NB4 (cell line): ENCODE data around the gene PPP1R9B.

ENCODE experiments used
- DNase-seq: peaks from one replicate; pipeline ENCODE4 v3.0.0; 2010; ENCODE audit warnings: low read depth
- H3K4me3 ChIP-seq: one replicate; pipeline ENCODE4 v1.5.1; 2011; ENCODE audit warnings: mild to moderate bottlenecking, low read depth, low read length, moderate library complexity
- MYC ChIP-seq: IDR thresholded peaks from 2 replicates; pipeline ENCODE4 v1.6.1; 2011; ENCODE audit warnings: low read depth, low read length
- POLR2A ChIP-seq: IDR thresholded peaks from 2 replicates; pipeline ENCODE4 v1.6.1; 2011; ENCODE audit warnings: mild to moderate bottlenecking; ENCODE audit not compliant: insufficient read length; ENCODE audit errors: extremely low read depth
- TF ChIP-seq, protein P1 (sequence below): IDR thresholded peaks from one replicate; pipeline ENCODE4 v1.5.1; 2012; ENCODE audit warnings: low read depth, low read length
- TF ChIP-seq, protein P2 (sequence below): IDR thresholded peaks from 2 replicates; pipeline ENCODE4 v1.6.1; 2011; ENCODE audit warnings: low read depth, low read length

PPP1R9B gene

DNA sequence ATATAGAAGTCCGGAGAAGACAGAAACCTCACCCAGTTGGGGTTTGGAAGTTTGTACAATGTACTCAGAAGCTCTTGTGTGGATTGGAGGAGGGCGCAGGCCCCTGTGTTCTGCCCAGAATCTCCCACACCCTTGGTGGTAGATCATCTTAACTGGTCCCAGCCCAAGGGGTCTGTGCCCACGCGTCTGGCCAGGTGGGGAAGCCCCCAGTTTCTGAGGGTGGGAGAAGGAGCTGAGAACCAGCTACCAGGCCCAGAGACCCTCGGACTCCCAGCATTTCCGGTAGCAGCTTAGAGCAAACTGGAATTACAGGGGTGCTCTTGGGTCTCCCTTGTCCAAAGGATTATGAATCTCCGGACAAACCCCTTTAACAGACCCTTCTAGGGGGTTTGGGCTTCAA, 2.3 kb upstream of the PPP1R9B start:
- DNase-seq, result no peak
- no peak for TF ChIP-seq POLR2A
- TF ChIP-seq, protein P1, sequence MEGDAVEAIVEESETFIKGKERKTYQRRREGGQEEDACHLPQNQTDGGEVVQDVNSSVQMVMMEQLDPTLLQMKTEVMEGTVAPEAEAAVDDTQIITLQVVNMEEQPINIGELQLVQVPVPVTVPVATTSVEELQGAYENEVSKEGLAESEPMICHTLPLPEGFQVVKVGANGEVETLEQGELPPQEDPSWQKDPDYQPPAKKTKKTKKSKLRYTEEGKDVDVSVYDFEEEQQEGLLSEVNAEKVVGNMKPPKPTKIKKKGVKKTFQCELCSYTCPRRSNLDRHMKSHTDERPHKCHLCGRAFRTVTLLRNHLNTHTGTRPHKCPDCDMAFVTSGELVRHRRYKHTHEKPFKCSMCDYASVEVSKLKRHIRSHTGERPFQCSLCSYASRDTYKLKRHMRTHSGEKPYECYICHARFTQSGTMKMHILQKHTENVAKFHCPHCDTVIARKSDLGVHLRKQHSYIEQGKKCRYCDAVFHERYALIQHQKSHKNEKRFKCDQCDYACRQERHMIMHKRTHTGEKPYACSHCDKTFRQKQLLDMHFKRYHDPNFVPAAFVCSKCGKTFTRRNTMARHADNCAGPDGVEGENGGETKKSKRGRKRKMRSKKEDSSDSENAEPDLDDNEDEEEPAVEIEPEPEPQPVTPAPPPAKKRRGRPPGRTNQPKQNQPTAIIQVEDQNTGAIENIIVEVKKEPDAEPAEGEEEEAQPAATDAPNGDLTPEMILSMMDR, result no peak
- TF ChIP-seq, protein P2, sequence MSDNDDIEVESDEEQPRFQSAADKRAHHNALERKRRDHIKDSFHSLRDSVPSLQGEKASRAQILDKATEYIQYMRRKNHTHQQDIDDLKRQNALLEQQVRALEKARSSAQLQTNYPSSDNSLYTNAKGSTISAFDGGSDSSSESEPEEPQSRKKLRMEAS, result no peak
- no peak for TF ChIP-seq MYC
- no peak overlapping the region for H3K4me3 ChIP-seq

DNA sequence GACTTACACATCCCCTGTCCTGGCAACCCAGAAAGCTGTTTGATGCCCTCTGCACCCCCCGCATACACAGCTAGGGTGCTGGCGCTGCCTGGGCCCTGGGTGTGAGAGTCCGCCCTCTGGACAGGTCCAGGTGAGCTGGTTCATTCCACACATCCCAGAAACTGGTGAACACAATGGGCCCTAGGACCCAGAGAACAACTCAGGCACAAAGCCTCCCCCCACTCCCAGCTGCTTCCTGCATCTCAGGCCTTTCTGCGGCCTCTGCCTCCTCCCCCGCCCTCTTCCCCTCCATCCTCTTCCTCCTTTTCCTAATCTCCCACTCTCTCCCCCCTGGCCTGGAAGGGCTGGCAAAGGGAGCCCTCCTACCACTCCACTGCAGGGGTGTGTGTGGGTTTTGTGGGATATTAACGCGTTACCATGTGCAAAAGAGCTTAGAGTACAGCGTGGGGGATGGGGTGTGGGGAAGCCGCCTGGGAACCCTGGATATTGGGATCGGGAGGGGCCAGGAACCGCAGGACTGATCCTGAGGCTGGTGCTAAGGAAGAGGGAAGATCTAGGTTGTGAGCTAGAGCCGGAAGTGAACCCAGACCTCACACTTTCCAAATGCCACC, 1.6 kb upstream of the PPP1R9B start:
- peak overlapping the region; percentile 73 for H3K4me3 ChIP-seq
- TF ChIP-seq MYC, result no peak
- TF ChIP-seq, protein P2, result peak; percentile 32; the same call in 1 of the 2 replicates
- peak; percentile 86 for DNase-seq

DNA sequence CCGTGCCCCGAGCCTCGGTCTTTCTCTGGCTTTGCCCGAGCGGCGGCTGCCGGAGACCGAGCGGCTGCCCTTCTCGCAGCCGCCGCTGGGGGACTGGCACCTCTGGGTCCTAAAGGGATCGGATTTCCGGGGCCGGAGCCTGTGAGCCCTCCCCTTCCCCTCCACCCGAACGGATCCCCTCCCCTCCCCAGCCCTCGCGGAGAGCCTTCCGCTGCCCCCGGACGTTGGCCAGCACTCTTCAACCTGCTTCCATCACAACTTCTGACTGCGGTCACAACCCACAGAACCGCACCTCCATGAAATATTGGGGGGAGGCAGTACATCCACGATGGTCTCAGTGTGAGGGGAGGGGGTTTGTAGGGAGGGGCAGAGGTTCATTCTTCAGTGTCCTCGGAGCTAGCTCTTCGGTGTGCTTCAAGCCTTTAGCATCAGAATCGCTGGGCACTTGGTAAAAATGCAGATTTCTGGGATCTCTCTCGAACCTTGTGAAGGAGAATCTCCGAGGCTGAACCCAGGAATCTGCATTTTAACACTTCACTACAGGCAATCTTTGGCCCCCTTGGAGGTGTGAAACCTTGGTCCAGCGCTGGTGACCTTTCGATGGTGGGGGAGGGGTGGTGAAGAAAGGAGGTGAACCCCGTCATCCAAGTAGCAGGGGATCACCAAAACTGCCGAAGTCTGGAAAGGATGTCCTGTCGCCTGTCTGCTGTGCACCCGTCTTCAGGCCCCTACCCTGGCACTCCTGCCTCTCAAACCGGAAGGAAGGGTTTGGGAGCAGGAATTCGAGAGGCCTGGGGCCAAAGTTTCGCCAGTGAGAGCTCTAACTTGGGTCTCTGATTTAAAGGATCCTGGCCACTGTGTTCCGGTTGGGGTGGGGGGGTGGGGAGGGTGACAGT, 812 bp upstream of the PPP1R9B start:
- TF ChIP-seq POLR2A, result peak; percentile 46
- TF ChIP-seq, protein P2, result no peak
- TF ChIP-seq, protein P1, result peak; percentile 39
- TF ChIP-seq MYC, result peak; percentile 11; the same call in 1 of the 2 replicates
- H3K4me3 ChIP-seq, result peak overlapping the region; percentile 73
- DNase-seq, result peak; percentile 94

GRCh38 chr17:50149417-50150353, 792 bp downstream of the PPP1R9B start:
- TF ChIP-seq, protein P1, result no peak
- TF ChIP-seq MYC (0 out of 2 replicates have a peak, but pooled peaks have one; percentile 24), POLR2A (no peak)
- TF ChIP-seq, protein P2, result no peak
- peak; percentile 83 for DNase-seq
- peak overlapping the region; percentile 72 for H3K4me3 ChIP-seq

DNA sequence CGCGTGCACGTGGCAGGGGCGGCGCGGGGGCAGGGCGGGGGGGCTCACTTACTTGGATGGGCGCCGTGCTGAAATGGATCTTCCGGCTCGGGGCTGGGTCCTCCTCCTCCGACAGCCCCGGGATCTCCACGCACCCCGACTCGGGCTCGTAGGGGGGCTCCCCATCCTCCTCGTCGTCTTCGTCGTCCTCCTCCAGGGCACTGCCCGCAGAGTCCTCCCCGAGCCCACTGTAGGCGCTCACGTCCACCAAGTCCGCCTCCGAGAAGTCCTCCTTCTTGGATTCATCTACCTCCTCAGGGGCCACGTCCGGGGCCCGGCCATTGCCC, 1.4 kb downstream of the PPP1R9B start:
- peak overlapping the region; percentile 72 for H3K4me3 ChIP-seq
- no peak for DNase-seq
- TF ChIP-seq POLR2A (no peak), MYC (no peak; the same call in 1 of the 2 replicates)
- TF ChIP-seq, protein P1, result no peak
- TF ChIP-seq, protein P2, result peak; percentile 31; the same call in 1 of the 2 replicates
